ENCODE data around the gene COL6A1. TPM values are rescaled to one million over a fixed set of nuclear protein-coding genes. Genes with fewer than 3 reads are reported as not detected.

COL6A1 gene
- total and polyA plus RNA-seq, 2 of the 13 experiments (the other 11 are each of a cell fraction or from before 2014, with no cell fraction given): 3.1 to 4.8 TPM

- no peak for TF ChIP-seq THAP9 (CRISPR knock-in tag; IDR thresholded peaks at IDR 0.05; ENCODE audit: borderline replicate concordance)
- TF ChIP-seq STAG1 (CRISPR knock-in tag; IDR thresholded peaks at IDR 0.05): peak; percentile 95
- no peak for TF ChIP-seq RFX5 (IDR thresholded peaks at IDR 0.05; ENCODE audit: low read depth, low read length)
- TF ChIP-seq CSRNP2 (CRISPR knock-in tag; conservative IDR thresholded peaks at IDR 0.05; ENCODE audit: low read depth): no peak
- TF ChIP-seq EEA1 (CRISPR knock-in tag; IDR thresholded peaks at IDR 0.05; ENCODE audit: borderline replicate concordance): 0 out of 2 replicates have a peak, but pooled peaks have one; percentile 35
- no peak for TF ChIP-seq ZNF776 (CRISPR knock-in tag; IDR thresholded peaks at IDR 0.05)
- TF ChIP-seq KDM3A (CRISPR knock-in tag; IDR thresholded peaks at IDR 0.05; ENCODE audit: low read depth): peak; percentile 42; the same call in 1 of the 2 replicates
- TF ChIP-seq MXD3 (CRISPR knock-in tag; IDR thresholded peaks at IDR 0.05): no peak
- TF ChIP-seq ATF2 (CRISPR knock-in tag; IDR thresholded peaks at IDR 0.05): no peak
- TF ChIP-seq EHMT2 (IDR thresholded peaks at IDR 0.05; ENCODE audit: borderline replicate concordance, low read depth, low read length): no peak
- TF ChIP-seq ZNF296 (CRISPR knock-in tag; conservative IDR thresholded peaks at IDR 0.05): no peak
- no peak for TF ChIP-seq ZNF329 (CRISPR knock-in tag; IDR thresholded peaks at IDR 0.05; ENCODE audit: low read depth)
- peak; percentile 88 for TF ChIP-seq RAD21 (CRISPR knock-in tag; IDR thresholded peaks at IDR 0.05)
- TF ChIP-seq MTF1 (CRISPR knock-in tag; IDR thresholded peaks at IDR 0.05): no peak
- 0 out of 2 replicates have a peak, but pooled peaks have one; percentile 29 for TF ChIP-seq ZFP91 (CRISPR knock-in tag; IDR thresholded peaks at IDR 0.05; ENCODE audit: borderline replicate concordance)
- TF ChIP-seq MXI1 (IDR thresholded peaks at IDR 0.05; ENCODE audit: borderline replicate concordance, low read depth, low read length): 0 out of 3 replicates have a peak, but pooled peaks have one; percentile 18
- TF ChIP-seq ZKSCAN1 (IDR thresholded peaks at IDR 0.05; ENCODE audit: low read length): 0 out of 2 replicates have a peak, but pooled peaks have one; percentile 17
- no peak for TF ChIP-seq KLF9 (CRISPR knock-in tag; IDR thresholded peaks at IDR 0.05; ENCODE audit: low read depth)
- TF ChIP-seq MXD1 (CRISPR knock-in tag; IDR thresholded peaks at IDR 0.05): no peak
- TF ChIP-seq RXRA (CRISPR knock-in tag; IDR thresholded peaks at IDR 0.05): no peak
Observed at GRCh38 chr21:45970674-45971615, 10.6 kb upstream of the COL6A1 start (continued).

Data from HepG2 (cell line).